Spleen (tissue), 11 donors: ENCODE measurements around the gene TTC34. TPM values are rescaled to one million over a fixed set of nuclear protein-coding genes. Genes with fewer than 3 reads are reported as not detected.

Experiments
- DNase-seq: peaks from one replicate; pipeline ENCODE4 v3.0.0-alpha.2; 2020
- H3K27ac ChIP-seq, 8 donors: fragments of 200-600 bp; sonication (generic) in 7 of 8; 1 replicate in 4 of 8; 2 replicates in 4 of 8; pipeline versions ENCODE4 v1.5.0 to v1.8.0; 2016 to 2021; ENCODE audit warnings: inconsistent platforms in 4 of 8, mild to moderate bottlenecking in 4 of 8, moderate library complexity in 1 of 8
- H3K27me3 ChIP-seq, 7 donors: fragments of 200-600 bp; sonication (generic) in 6 of 7; replicated peaks in 1 of 7; 1 replicate in 4 of 7; 2 replicates in 3 of 7; pipeline versions ENCODE4 v1.5.0 to v1.8.0; 2016 to 2021; ENCODE audit warnings: inconsistent platforms in 3 of 7, mild to moderate bottlenecking in 1 of 7
- H3K36me3 ChIP-seq, 6 donors: fragments of 200-600 bp; sonication (generic) in 5 of 6; 1 replicate in 4 of 6; 2 replicates in 2 of 6; pipeline versions ENCODE4 v1.5.0 to v1.8.0; 2016 to 2021; ENCODE audit warnings: inconsistent platforms in 2 of 6
- H3K4me1 ChIP-seq, 6 donors: fragments of 200-600 bp; sonication (generic) in 5 of 6; 1 replicate in 3 of 6; 2 replicates in 3 of 6; pipeline versions ENCODE4 v1.5.0 to v1.8.0; 2016 to 2021; ENCODE audit warnings: inconsistent platforms in 3 of 6
- H3K4me3 ChIP-seq, 8 donors: fragments of 200-600 bp; sonication (generic) in 7 of 8; 1 replicate in 4 of 8; 2 replicates in 4 of 8; pipeline versions ENCODE4 v1.5.0 to v1.8.0; 2016 to 2021; ENCODE audit warnings: inconsistent platforms in 4 of 8, mild to moderate bottlenecking in 4 of 8, moderate library complexity in 2 of 8
- H3K9me3 ChIP-seq, 8 donors: fragments of 200-600 bp; sonication (generic) in 7 of 8; 1 replicate in 4 of 8; 2 replicates in 4 of 8; pipeline versions ENCODE4 v1.5.0 to v1.8.0; 2016 to 2021; ENCODE audit warnings: inconsistent platforms in 4 of 8
- POLR2A ChIP-seq, 3 donors: fragments of 450-650 bp; IDR thresholded peaks; one replicate each; pipeline ENCODE4 v1.5.1; 2017; ENCODE audit warnings: antibody characterized with exemption in 3 of 3, mild to moderate bottlenecking in 1 of 3
- POLR2AphosphoS5 ChIP-seq, 3 donors: sonication (generic); formaldehyde crosslinking; IDR thresholded peaks; one replicate each; pipeline ENCODE4 v1.5.1; 2017; ENCODE audit warnings: antibody characterized with exemption in 3 of 3
- WGBS, 5 donors: extraction: QIAGEN DNeasy Blood & Tissue Kit in 3 of 5; methylation state at CpG; one replicate each; pipeline versions ENCODE4 v1.1.5 to v1.1.7; 2013 to 2018; 5-methylcytosine and 5-hydroxymethylcytosine counted together
- intact Hi-C: fragments of 100-400 bp; cut with DNase I; formaldehyde crosslinking; loops from one replicate; pipeline ENCODE4 v1.15.0; 2023; ENCODE audit warnings: low total_unique reads
- polyA plus RNA-seq, 3 donors: library from polyadenylated mRNA; stranded (reverse); fragments of 200-250 nt; gene quantifications; one replicate each; pipeline ENCODE4 v1.2.1, GENCODE V29; 2013
- total RNA-seq, 7 donors: library from RNA; depleted of rRNA in 3 of 7; stranded (reverse); fragments of >200 nt in 3 of 7; fragmentation: NEBNext Ultra II Directional in 4 of 7; extraction: Animal tissue kit (Norgen Biotek cat#: 25700) in 4 of 7; gene quantifications; one replicate each; pipeline versions ENCODE4 v1.1.0 to v1.2.1, GENCODE V29; 2016 to 2021
- TF ChIP-seq, protein P1 (sequence below), 11 experiments: fragments of 200-600 bp in 7 of 11; fragments of 450-650 bp in 4 of 11; sonication (generic) in 4 of 11; IDR thresholded peaks in 8 of 11; conservative IDR thresholded peaks in 3 of 11; 1 replicate in 7 of 11; 2 replicates in 4 of 11; pipeline versions ENCODE4 v1.4.0 to v1.8.0; 2016 to 2021; ENCODE audit warnings: antibody characterized with exemption in 11 of 11, inconsistent platforms in 4 of 11, mild to moderate bottlenecking in 1 of 11
- donor health status: healthy with polysubstance abuse.
- donor health status: DM: no; HTN: no; CAD: no; lungs with moderate emphysema.
- donor health status: DM: no; HTN: no; CAD: no.
- donor health status: Bipolar disorder and iron deficiency.
- donor health status: healthy.
- donor health status: DM: no; HTN: no; CAD: no.
- donor health status: DM: yes; HTN: yes; CAD: no.

Gene TTC34
- total and polyA plus RNA-seq, 10 donors: 0.09 to 2.8 (median 1.4) TPM

DNA sequence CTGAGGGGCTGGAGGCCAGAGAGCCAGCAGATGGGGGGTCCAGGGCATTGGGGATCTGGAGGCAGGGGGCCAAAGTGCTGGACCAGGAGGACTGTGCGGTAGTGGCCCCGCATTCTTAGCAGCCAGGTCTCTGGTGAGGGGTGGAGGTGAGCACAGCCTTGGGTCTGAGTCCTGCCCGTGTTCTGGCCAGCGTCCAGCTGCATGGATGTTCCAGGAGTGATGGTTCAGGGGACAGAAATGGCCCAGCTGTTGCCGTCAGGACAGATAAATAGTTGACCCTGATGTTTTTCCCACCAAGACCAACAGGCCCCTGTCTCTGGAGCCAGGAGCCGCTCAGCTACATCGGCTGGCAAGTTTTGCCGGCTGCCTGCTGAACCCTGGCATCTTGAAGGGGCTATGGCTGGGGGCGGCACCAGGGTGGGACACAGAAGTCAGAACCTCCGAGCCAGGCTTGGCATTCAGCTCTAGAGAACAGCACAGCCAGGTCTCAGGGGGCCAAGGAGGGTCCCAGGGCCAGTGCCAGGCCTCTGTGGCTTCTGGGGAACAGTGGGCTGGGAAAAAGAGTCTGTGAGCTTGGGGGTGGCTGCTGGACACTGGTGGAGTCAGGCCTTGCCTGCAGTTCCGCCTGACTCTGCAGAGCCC, 19.4 kb upstream of the TTC34 start:
- TF ChIP-seq POLR2A (IDR thresholded peaks at IDR 0.05) (no peak), POLR2AphosphoS5 (IDR thresholded peaks at IDR 0.05) (no peak)
- TF ChIP-seq, protein P1, sequence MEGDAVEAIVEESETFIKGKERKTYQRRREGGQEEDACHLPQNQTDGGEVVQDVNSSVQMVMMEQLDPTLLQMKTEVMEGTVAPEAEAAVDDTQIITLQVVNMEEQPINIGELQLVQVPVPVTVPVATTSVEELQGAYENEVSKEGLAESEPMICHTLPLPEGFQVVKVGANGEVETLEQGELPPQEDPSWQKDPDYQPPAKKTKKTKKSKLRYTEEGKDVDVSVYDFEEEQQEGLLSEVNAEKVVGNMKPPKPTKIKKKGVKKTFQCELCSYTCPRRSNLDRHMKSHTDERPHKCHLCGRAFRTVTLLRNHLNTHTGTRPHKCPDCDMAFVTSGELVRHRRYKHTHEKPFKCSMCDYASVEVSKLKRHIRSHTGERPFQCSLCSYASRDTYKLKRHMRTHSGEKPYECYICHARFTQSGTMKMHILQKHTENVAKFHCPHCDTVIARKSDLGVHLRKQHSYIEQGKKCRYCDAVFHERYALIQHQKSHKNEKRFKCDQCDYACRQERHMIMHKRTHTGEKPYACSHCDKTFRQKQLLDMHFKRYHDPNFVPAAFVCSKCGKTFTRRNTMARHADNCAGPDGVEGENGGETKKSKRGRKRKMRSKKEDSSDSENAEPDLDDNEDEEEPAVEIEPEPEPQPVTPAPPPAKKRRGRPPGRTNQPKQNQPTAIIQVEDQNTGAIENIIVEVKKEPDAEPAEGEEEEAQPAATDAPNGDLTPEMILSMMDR (IDR thresholded peaks at IDR 0.05 in 8 of 11, conservative IDR thresholded peaks at IDR 0.05 in 3 of 11): no peak
- H3K4me1 ChIP-seq: peaks cover 0 to 7% (median 0%) of the 10 kb centered on the region in 6 donors
- intact Hi-C loops: loop anchor here (5.0 kb wide), 1 partner anchor 601 kb away; no protein-coding TSS in a partner anchor
- no peak for DNase-seq
- no peaks in the 10 kb centered on the region for H3K9me3 ChIP-seq
- H3K27me3 ChIP-seq: peaks cover 0 to 53% (median 8%) of the 10 kb centered on the region in 7 donors
- no peak overlapping the region for H3K4me3 ChIP-seq
- no peak overlapping the region for H3K27ac ChIP-seq
- H3K36me3 ChIP-seq: no peaks in the 10 kb centered on the region
- 71 to 94% (median 79%) methylated on average over 2 to 11 of the region's 11 CpGs for WGBS, 5 donors

DNA sequence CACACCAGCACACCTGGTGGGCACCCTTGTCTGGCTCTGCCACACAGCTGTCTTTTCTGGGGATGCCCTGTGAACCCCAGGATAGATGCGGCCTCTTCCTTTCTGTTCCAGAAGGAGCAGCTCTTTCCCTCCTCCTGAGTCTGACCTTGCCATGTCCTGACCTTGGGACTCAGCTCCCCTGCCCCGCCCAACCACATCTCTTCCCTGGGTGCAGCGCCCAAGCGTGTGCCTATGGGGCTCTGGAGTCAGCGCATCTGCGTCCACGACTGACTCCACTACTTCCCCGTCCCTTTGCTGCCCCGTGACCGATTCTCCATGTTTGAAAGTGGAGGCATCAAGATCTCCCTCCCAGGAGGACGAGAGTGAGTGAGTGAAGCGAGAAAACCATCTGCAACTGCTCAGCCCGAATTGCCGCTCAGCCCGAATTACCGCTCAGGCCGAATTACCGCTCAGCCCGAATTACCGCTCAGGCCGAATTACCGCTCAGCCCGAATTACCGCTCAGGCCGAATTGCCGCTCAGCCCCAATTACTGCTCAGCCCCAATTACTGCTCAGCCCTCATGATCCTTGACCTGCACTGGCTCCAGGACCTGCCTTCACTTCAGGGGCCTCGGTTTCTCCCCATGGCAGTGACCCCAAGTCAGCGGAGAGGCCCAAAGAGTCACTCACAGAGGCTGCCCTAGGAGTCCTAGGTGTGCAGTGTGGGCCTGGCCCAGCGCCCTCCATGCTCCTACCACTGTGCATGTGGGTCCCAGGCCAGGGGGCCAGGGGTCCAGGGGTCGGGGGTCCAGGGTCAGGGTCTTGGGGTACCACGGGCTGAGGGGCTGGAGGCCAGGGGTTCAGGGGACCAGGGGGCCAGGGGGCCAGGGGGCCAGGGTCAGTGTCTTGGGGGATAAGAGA, 18.6 kb upstream of the TTC34 start:
- intact Hi-C loops: loop anchor here (5.0 kb wide), 1 partner anchor 602 kb away; no protein-coding TSS in a partner anchor

DNA sequence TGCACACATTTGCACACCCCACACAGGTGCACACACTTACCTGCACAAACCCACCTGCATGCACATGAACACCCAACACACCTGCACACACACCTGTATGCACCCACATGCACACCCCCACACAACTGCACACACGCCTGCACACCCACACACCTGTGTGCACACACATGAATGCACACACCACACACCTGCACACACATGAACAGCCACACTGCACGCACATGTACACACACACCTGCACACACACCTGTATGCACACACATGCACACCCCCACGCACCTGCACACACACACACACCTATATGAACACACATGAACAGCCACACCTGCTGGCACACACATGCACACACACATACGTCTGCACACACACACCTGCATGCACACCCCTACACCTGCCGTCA, 17.9 kb upstream of the TTC34 start:
- no peaks in the 10 kb centered on the region for H3K36me3 ChIP-seq
- no peak for TF ChIP-seq POLR2A (IDR thresholded peaks at IDR 0.05)
- no peak for TF ChIP-seq POLR2AphosphoS5 (IDR thresholded peaks at IDR 0.05)
- TF ChIP-seq, protein P1 (IDR thresholded peaks at IDR 0.05 in 8 of 11, conservative IDR thresholded peaks at IDR 0.05 in 3 of 11): no peak
- no peak overlapping the region for H3K4me3 ChIP-seq
- peak; percentile 38 for DNase-seq
- H3K9me3 ChIP-seq: no peaks in the 10 kb centered on the region
- H3K27me3 ChIP-seq: peaks cover 0 to 49% (median 8%) of the 10 kb centered on the region in 7 donors
- intact Hi-C loops: no loop called here
- 86 to 92% (median 87%) methylated on average over 5 of the region's 5 CpGs for WGBS, 5 donors
- H3K4me1 ChIP-seq: peaks cover 0 to 7% (median 0%) of the 10 kb centered on the region in 6 donors
- H3K27ac ChIP-seq: no peak overlapping the region

More for the DNA sequence above, 18.6 kb upstream of the TTC34 start:
- TF ChIP-seq, protein P1 (IDR thresholded peaks at IDR 0.05 in 8 of 11, conservative IDR thresholded peaks at IDR 0.05 in 3 of 11): no peak
- no peak for TF ChIP-seq POLR2AphosphoS5 (IDR thresholded peaks at IDR 0.05)
- peaks cover 0 to 7% (median 0%) of the 10 kb centered on the region in 6 donors for H3K4me1 ChIP-seq
- no peaks in the 10 kb centered on the region for H3K36me3 ChIP-seq
- H3K9me3 ChIP-seq: no peaks in the 10 kb centered on the region
- no peak overlapping the region for H3K4me3 ChIP-seq
- no peak for DNase-seq
- peaks cover 0 to 51% (median 8%) of the 10 kb centered on the region in 7 donors for H3K27me3 ChIP-seq
- WGBS, 5 donors: 89 to 96% (median 92%) methylated on average over 29 to 31 of the region's 31 CpGs
- no peak overlapping the region for H3K27ac ChIP-seq
